K562 (cell line): ENCODE results near the gene BCL2L1. TPM values are rescaled to one million over a fixed set of nuclear protein-coding genes. Genes with fewer than 3 reads are reported as not detected.
A peak's percentile ranks its signal among the peaks of the same experiment; 100 is the strongest.

Experiments used
- COPS2 ChIP-seq: fragments of 450-650 bp; conservative IDR thresholded peaks from 2 replicates; pipeline ENCODE4 v1.6.1; 2016; ENCODE audit warnings: mild to moderate bottlenecking, moderate library complexity
- MTA2 ChIP-seq: fragments of 450-650 bp; IDR thresholded peaks from 2 replicates; pipeline ENCODE4 v1.6.1; 2016; ENCODE audit warnings: low read depth
- NCOR1 ChIP-seq: fragments of 450-650 bp; IDR thresholded peaks from 2 replicates; pipeline ENCODE4 v1.6.1; 2016; ENCODE audit warnings: mild to moderate bottlenecking, moderate library complexity
- NFIX ChIP-seq: fragments of 250-450 bp; sonication (Bioruptor Pico); IDR thresholded peaks from 2 replicates; pipeline ENCODE4 v1.4.0; 2020; ENCODE audit warnings: low read depth, mild to moderate bottlenecking, moderate library complexity
- SMC3 ChIP-seq: conservative IDR thresholded peaks from 2 replicates; pipeline ENCODE4 v1.6.1; 2011; ENCODE audit warnings: low read depth, low read length, improper control_type of control experiment; ENCODE audit not compliant: insufficient read depth
- TFAM ChIP-seq: fragments of 250-450 bp; sonication (Bioruptor Pico); conservative IDR thresholded peaks from 2 replicates; pipeline ENCODE4 v1.5.0; 2021; ENCODE audit warnings: mild to moderate bottlenecking, moderate library complexity
- ZNF354B ChIP-seq: fragments of 250-450 bp; sonication (Bioruptor Pico); IDR thresholded peaks from 2 replicates; pipeline ENCODE4 v1.4.0; 2020
- ZNF785 ChIP-seq: fragments of 250-450 bp; sonication (Bioruptor Pico); IDR thresholded peaks from 2 replicates; pipeline ENCODE4 v1.4.0; 2020; ENCODE audit warnings: mild to moderate bottlenecking
- polyA plus RNA-seq, 8 experiments: library from polyadenylated mRNA; depleted of rRNA in 4 of 8; stranded (reverse) in 5 of 8; unstranded in 3 of 8; fragments of >200 nt; fragmentation: Nextera tagmentation in 2 of 8; fragmentation: Illumina TruSeq in 1 of 8; extraction: Ambion mirVana in 2 of 8; extraction: Trizol in 1 of 8; gene quantifications; 2 replicates each; pipeline versions ENCODE4 v1.2.1 to v1.2.3, GENCODE V29; 2011 to 2014; ENCODE audit warnings: inconsistent platforms in 1 of 8, missing spikeins in 1 of 8
- total RNA-seq, 7 experiments: library from RNA; depleted of rRNA in 6 of 7; stranded (reverse); fragments of >200 nt in 6 of 7; fragmentation: Illumina TruSeq in 2 of 7; extraction: Trizol in 2 of 7; gene quantifications; 2 replicates each; pipeline versions ENCODE4 v1.2.1 to v1.2.3, GENCODE V29; 2011 to 2021; ENCODE audit warnings: low replicate concordance in 1 of 7
- TF ChIP-seq, protein P1 (sequence below): sonication (generic); formaldehyde crosslinking; IDR thresholded peaks from 2 replicates; pipeline ENCODE4 v1.8.1; 2022; ENCODE audit warnings: missing genetic modification reagents
- TF ChIP-seq, protein P2 (sequence below): fragments of 450-650 bp; IDR thresholded peaks from 2 replicates; pipeline ENCODE4 v1.7.0; 2016; ENCODE audit warnings: borderline replicate concordance
- TF ChIP-seq, protein P3 (sequence below): IDR thresholded peaks from 2 replicates; pipeline ENCODE4 v1.6.1; 2012; ENCODE audit warnings: low read depth, low read length, improper control_type of control experiment, borderline replicate concordance
- TF ChIP-seq, protein P4 (sequence below): fragments of 450-650 bp; conservative IDR thresholded peaks from 2 replicates; pipeline ENCODE4 v1.6.1; 2016; ENCODE audit warnings: missing genetic modification characterization, low read depth, mild to moderate bottlenecking, missing compliant biosample characterization, moderate library complexity
- TF ChIP-seq, protein P5 (sequence below), 2 experiments: IDR thresholded peaks; 2 replicates each; pipeline ENCODE4 v1.6.1; 2011; ENCODE audit warnings: borderline replicate concordance in 1 of 2, control low read depth in 1 of 2, low read depth in 1 of 2, low read length in 1 of 2, mild to moderate bottlenecking in 1 of 2, mixed read lengths in 1 of 2, moderate library complexity in 1 of 2; ENCODE audit not compliant: insufficient read depth in 1 of 2, insufficient read length in 1 of 2, poor library complexity in 1 of 2, severe bottlenecking in 1 of 2; ENCODE audit errors: extremely low read depth in 1 of 2
- TF ChIP-seq, protein P6 (sequence below): fragments of 250-450 bp; sonication (Bioruptor Pico); IDR thresholded peaks from 2 replicates; pipeline ENCODE4 v1.4.0; 2020

Gene BCL2L1
- total and polyA plus RNA-seq, 9 of the 15 experiments (the other 6 are each of a cell fraction or from before 2014, with no cell fraction given) = 3.3 to 182 (median 120) TPM

DNA sequence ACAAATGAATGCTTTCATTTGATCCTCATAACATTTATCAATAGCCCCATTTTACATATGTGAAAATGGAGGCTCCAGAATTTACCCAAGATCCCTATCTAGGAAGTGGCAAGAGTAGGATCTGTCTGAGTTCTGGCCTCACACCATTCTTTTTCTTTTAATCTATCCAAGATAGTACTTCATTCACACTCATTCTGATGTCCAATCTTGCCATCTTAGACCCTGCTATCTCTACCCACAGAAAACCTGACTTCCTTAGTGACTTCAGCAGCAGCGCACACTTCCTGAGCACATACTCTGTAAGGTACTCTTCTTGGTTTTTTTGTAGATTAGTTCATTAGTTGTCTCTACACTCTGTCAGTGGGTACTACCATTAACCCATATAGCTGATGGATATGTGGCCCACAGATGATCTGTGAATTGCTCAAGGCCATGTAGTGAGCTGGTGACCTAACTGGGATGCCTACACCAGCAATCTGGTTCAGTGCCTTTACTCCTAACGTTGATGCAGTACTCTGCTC, 48.7 kb downstream of the BCL2L1 start (continued):
- TF ChIP-seq, protein P1, sequence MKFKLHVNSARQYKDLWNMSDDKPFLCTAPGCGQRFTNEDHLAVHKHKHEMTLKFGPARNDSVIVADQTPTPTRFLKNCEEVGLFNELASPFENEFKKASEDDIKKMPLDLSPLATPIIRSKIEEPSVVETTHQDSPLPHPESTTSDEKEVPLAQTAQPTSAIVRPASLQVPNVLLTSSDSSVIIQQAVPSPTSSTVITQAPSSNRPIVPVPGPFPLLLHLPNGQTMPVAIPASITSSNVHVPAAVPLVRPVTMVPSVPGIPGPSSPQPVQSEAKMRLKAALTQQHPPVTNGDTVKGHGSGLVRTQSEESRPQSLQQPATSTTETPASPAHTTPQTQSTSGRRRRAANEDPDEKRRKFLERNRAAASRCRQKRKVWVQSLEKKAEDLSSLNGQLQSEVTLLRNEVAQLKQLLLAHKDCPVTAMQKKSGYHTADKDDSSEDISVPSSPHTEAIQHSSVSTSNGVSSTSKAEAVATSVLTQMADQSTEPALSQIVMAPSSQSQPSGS (CRISPR knock-in tag) = no peak
- TF ChIP-seq, protein P2, sequence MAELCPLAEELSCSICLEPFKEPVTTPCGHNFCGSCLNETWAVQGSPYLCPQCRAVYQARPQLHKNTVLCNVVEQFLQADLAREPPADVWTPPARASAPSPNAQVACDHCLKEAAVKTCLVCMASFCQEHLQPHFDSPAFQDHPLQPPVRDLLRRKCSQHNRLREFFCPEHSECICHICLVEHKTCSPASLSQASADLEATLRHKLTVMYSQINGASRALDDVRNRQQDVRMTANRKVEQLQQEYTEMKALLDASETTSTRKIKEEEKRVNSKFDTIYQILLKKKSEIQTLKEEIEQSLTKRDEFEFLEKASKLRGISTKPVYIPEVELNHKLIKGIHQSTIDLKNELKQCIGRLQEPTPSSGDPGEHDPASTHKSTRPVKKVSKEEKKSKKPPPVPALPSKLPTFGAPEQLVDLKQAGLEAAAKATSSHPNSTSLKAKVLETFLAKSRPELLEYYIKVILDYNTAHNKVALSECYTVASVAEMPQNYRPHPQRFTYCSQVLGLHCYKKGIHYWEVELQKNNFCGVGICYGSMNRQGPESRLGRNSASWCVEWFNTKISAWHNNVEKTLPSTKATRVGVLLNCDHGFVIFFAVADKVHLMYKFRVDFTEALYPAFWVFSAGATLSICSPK = no peak
- TF ChIP-seq ZNF785 (CRISPR knock-in tag) (no peak), MTA2 (no peak), SMC3 (no peak), COPS2 (no peak), NFIX (CRISPR knock-in tag) (no peak), NCOR1 (peak; percentile 40), TFAM (no peak), ZNF354B (CRISPR knock-in tag) (no peak)
- TF ChIP-seq, protein P3, sequence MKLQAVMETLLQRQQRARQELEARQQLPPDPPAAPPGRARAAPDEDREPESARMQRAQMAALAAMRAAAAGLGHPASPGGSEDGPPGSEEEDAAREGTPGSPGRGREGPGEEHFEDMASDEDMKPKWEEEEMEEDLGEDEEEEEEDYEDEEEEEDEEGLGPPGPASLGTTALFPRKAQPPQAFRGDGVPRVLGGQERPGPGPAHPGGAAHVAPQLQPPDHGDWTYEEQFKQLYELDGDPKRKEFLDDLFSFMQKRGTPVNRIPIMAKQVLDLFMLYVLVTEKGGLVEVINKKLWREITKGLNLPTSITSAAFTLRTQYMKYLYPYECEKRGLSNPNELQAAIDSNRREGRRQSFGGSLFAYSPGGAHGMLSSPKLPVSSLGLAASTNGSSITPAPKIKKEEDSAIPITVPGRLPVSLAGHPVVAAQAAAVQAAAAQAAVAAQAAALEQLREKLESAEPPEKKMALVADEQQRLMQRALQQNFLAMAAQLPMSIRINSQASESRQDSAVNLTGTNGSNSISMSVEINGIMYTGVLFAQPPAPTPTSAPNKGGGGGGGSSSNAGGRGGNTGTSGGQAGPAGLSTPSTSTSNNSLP = peak; percentile 37; the same call in 1 of the 2 replicates
- TF ChIP-seq, protein P4, sequence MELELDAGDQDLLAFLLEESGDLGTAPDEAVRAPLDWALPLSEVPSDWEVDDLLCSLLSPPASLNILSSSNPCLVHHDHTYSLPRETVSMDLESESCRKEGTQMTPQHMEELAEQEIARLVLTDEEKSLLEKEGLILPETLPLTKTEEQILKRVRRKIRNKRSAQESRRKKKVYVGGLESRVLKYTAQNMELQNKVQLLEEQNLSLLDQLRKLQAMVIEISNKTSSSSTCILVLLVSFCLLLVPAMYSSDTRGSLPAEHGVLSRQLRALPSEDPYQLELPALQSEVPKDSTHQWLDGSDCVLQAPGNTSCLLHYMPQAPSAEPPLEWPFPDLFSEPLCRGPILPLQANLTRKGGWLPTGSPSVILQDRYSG = peak; percentile 48; the same call in 1 of the 2 replicates
- TF ChIP-seq, protein P5, sequence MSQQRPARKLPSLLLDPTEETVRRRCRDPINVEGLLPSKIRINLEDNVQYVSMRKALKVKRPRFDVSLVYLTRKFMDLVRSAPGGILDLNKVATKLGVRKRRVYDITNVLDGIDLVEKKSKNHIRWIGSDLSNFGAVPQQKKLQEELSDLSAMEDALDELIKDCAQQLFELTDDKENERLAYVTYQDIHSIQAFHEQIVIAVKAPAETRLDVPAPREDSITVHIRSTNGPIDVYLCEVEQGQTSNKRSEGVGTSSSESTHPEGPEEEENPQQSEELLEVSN (IDR thresholded peaks at IDR 0.05; ENCODE audit: borderline replicate concordance in 1 of 2, extremely low read depth in 1 of 2, insufficient read depth in 1 of 2, insufficient read length in 1 of 2, low read depth in 1 of 2, low read length in 1 of 2, poor library complexity in 1 of 2, severe bottlenecking in 1 of 2) = no peak
- TF ChIP-seq, protein P6, sequence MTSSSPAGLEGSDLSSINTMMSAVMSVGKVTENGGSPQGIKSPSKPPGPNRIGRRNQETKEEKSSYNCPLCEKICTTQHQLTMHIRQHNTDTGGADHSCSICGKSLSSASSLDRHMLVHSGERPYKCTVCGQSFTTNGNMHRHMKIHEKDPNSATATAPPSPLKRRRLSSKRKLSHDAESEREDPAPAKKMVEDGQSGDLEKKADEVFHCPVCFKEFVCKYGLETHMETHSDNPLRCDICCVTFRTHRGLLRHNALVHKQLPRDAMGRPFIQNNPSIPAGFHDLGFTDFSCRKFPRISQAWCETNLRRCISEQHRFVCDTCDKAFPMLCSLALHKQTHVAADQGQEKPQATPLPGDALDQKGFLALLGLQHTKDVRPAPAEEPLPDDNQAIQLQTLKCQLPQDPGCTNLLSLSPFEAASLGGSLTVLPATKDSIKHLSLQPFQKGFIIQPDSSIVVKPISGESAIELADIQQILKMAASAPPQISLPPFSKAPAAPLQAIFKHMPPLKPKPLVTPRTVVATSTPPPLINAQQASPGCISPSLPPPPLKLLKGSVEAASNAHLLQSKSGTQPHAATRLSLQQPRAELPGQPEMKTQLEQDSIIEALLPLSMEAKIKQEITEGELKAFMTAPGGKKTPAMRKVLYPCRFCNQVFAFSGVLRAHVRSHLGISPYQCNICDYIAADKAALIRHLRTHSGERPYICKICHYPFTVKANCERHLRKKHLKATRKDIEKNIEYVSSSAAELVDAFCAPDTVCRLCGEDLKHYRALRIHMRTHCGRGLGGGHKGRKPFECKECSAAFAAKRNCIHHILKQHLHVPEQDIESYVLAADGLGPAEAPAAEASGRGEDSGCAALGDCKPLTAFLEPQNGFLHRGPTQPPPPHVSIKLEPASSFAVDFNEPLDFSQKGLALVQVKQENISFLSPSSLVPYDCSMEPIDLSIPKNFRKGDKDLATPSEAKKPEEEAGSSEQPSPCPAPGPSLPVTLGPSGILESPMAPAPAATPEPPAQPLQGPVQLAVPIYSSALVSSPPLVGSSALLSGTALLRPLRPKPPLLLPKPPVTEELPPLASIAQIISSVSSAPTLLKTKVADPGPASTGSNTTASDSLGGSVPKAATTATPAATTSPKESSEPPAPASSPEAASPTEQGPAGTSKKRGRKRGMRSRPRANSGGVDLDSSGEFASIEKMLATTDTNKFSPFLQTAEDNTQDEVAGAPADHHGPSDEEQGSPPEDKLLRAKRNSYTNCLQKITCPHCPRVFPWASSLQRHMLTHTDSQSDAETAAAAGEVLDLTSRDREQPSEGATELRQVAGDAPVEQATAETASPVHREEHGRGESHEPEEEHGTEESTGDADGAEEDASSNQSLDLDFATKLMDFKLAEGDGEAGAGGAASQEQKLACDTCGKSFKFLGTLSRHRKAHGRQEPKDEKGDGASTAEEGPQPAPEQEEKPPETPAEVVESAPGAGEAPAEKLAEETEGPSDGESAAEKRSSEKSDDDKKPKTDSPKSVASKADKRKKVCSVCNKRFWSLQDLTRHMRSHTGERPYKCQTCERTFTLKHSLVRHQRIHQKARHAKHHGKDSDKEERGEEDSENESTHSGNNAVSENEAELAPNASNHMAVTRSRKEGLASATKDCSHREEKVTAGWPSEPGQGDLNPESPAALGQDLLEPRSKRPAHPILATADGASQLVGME (CRISPR knock-in tag) = no peak
